ENCODE results near the gene EFCAB6.

Gene EFCAB6

DNA sequence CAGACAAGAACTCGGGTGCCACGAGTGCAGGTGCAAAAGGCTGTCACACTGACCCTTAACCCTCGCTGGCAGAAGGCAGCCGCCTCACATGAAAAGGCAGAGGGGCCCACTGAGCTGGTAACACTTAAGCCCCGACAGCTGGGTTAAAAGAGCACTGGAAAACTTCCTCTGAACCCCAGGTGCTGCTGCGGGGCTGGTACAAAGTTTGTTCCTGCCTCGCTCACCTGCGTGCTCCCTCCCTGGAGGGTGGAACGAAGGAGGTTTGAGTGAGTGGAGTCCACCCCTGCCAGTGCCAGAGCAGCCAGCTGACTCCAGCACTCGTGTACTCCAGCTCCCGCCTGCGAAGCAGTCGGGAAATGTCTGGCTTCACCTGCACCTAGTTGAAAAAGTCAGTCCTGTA, 37.6 kb upstream of the EFCAB6 start:
- H3K27ac ChIP-seq = no peak overlapping the region
- H3K4me3 ChIP-seq = no peak overlapping the region

- Histone ChIP-seq H3K27ac (no peak overlapping the region), H3K4me3 (no peak overlapping the region)
Measured at GRCh38 chr22:43848366-43849171, 36.5 kb upstream of the EFCAB6 start.

DNA sequence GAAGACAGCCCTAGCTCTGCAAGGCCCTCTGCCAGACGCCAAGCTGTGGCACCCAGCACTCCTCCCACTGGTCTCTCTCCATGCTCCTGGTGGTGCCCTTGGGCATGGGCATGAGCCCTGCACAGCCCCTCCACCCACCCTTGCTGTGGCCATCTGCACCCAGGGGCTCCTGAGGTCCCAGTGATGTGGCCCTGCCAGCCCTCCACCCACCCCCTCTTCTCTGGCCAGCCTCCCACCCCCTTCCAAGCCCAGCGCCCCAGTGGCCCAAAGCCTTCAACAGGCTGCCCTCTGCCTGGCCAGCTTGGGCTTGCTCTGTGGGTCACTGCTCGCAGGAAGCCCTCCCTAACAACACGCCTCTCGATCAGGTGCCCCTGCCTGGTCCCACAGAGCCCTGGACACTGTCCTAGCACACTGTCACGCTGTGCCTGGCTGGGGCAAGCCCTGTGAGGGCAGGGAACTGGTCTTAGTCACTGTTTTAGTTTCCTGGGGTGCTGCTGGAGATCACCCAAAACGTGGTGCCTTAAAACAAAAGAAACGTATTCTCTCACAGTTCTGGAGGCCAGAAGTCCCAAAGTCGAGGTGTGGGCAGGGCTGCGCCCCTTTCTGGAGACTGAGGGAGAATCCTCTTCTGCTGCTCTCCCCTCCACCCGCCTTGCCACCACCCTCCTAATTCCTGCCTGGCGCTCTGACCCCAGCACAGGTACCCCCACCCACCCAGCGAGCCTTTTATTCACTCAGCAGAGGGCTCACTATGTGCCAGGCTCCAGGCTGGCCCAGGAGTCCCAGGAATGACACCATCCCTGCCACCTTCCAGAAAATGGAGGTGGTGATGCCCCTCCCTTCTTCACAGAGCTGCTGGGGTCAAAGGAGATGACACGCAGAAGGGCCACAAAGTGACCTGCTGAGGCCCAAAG, 35.5 kb upstream of the EFCAB6 start:
- Histone ChIP-seq H3K27ac (no peak overlapping the region), H3K4me3 (no peak overlapping the region)

DNA sequence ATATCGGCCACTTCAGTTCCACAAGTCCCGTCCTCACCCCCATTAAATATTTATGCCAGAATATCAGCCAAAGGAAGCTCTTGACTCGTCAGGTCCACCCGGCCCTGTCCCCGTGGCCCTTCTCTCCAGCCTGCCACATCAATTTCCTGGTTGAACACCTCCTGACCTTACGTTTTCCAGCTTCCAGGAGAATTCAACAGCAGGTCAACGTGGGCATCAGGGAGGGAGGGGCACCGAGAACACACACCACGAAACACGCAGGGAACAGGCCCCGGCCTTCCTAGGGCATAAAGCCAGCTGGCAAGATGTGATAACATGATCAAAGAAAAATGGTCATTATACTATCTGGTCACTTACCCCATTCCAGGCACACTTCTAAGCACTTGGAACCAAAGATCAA, 34.9 kb upstream of the EFCAB6 start:
- Histone ChIP-seq H3K4me3 (no peak overlapping the region), H3K27ac (no peak overlapping the region)

- Histone ChIP-seq H3K4me3 (no peak overlapping the region), H3K27ac (no peak overlapping the region)
Measured at GRCh38 chr22:43845981-43846380, 33.9 kb upstream of the EFCAB6 start.

DNA sequence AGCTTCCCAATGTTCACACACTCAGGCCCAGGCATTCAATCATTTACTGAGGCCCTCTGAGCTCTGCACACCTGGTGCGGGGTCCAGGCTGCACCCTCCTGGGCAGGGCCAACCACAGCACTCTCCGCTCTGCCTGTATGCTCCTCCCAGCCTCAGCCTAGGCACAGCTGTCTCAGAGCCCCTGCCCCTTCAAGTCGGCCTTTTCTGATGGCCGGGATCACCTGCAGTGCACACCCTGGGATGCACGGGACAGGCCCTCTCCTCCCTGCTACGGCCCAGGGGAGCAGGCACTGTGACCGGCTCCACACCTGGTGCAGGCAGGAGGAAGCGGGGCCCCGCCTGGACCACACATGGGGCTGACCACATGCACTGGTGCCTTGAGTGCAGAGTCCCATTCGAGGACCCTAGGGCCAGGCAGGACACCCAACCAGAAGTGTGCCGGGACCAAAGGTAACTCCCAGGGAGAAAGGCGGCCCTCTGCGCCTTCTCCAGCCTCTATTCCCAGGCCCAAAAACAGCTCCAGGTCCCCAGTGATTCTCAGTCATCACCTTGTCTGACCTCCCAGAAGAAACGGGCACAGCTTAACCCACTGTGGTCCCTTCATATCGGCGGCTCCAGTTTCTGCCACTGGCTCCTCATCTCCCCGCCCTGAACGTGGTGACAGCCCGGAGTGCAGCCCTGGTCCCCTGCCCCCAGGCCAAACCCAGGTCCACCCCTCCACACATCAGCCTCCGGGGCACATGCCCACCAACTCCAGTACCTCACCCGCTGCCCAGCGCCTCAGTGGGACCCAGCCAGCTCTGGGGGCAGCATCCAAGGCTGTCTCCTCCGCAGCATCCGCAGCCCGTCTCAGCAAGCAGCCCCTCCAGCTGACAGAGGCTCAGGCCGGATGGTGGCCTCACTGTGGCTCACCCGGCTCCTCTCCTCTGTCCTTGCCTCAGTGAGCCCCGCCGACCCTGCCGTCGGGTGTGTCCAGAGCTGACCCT, 32.7 kb upstream of the EFCAB6 start:
- no peak overlapping the region for H3K27ac ChIP-seq
- no peak overlapping the region for H3K4me3 ChIP-seq

DNA sequence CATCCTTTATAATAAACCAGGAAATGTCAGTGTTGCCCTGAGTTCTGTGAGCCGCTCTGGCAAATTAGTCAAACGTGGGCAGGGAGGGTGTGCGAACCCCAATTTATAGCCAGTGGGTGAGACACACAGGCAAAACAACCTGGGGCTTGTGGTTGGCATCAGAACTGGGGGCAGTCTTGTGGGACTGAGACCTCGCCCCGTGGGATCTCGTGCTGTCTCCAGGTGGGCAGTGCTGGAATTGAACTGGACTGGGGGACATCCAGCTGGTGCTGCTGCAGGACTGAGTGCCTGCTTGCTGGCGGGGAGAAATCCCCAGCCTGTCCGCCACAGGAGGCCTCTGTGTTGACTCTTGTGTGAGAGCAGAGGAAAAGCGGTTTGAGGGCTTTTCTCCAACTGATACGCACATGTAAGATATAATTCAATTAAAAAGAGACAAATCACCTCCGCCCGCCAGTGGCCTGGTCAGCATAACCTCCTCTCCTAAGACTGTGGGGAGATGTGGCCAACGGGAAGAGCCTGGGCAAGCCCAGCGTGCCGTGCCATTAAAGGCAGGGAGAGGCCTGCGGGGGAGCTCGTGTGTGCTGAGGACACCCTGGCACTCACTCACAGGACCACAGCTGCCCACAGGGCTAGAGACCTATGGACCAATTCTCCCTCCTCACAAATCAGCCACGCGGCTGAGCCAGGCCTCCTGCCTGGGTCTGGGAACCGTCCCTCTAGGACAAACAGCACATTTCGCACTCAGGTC, 31.9 kb upstream of the EFCAB6 start:
- Histone ChIP-seq H3K27ac (no peak overlapping the region), H3K4me3 (no peak overlapping the region)

GRCh38 chr22:43841742-43842141, 29.6 kb upstream of the EFCAB6 start:
- Histone ChIP-seq H3K27ac (no peak overlapping the region), H3K4me3 (no peak overlapping the region)

GRCh38 chr22:43840851-43841250, 28.7 kb upstream of the EFCAB6 start:
- no peak overlapping the region for H3K27ac ChIP-seq
- no peak overlapping the region for H3K4me3 ChIP-seq

- Histone ChIP-seq H3K4me3 (no peak overlapping the region), H3K27ac (no peak overlapping the region)
Measured at GRCh38 chr22:43840431-43840830, 28.3 kb upstream of the EFCAB6 start.

DNA sequence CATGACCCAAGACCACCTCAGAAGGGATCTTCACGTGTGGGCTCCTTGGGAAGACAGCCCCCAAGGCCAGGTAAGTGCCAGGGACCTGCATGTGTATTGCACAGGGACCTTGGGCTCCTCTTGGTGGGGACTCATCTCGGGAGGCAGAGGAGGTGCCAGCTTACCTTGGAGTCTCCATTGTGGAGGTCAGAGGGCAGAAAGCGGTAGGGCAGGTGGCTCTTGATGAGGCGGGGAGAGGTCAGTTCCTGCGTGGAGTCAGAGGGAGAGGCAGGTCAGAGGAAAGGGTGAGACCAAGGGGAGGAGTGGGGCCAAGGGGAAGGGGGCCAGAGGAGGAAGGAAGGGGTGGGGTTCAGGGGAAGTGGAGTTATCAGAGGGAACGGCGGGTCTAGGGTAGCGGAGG, 27.7 kb upstream of the EFCAB6 start:
- Histone ChIP-seq H3K27ac (no peak overlapping the region), H3K4me3 (no peak overlapping the region)

- no peak overlapping the region for H3K4me3 ChIP-seq
Measured at GRCh38 chr22:43838571-43839307, 26.6 kb upstream of the EFCAB6 start.

DNA sequence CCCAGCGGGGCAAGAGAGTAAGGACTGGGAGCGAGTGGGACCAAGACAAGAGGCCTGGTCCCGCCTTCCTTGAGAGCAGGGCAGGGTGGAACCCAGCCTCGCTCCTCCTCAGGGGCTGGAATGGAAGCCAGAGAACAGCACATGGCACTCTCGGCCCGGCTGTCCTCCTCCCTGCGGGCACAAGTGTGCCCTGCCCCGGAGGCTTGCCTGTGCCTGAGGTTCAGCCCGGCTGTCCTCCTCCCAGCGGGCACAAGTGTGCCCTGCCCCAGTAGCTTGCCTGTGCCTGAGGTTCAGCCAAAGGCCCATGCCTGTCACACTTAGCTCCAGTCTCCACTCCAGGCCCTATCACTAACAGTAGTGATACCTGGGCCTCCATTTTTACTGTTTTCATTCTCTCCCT, 26.1 kb upstream of the EFCAB6 start:
- no peak overlapping the region for H3K4me3 ChIP-seq
- no peak overlapping the region for H3K27ac ChIP-seq

More at GRCh38 chr22:43838571-43839307, 26.6 kb upstream of the EFCAB6 start:
- H3K27ac ChIP-seq = no peak overlapping the region

DNA sequence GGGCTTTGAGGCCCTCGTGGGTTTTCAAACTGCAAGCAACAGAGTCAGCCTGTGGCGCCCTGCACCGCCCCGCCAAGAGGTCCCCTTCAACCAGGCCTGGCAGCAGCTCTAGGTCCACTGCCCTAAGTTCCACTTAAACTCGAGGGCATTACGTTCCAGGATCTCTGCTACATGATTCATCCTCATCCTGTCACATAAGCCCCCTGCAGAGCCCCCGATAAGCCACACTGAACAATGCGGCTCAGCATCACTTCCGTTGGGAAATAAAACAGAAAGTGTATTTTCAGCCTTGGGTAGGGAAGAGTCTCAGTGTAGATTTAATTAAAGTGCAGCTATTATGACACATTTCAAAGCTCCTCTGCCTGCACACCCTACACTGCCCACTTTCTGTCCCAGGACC, 25.6 kb upstream of the EFCAB6 start:
- Histone ChIP-seq H3K27ac (no peak overlapping the region), H3K4me3 (no peak overlapping the region)

GRCh38 chr22:43835736-43836135, 23.6 kb upstream of the EFCAB6 start:
- Histone ChIP-seq H3K27ac (no peak overlapping the region), H3K4me3 (no peak overlapping the region)

- H3K27ac ChIP-seq = no peak overlapping the region
Measured at GRCh38 chr22:43835166-43835565, 23.1 kb upstream of the EFCAB6 start.

DNA sequence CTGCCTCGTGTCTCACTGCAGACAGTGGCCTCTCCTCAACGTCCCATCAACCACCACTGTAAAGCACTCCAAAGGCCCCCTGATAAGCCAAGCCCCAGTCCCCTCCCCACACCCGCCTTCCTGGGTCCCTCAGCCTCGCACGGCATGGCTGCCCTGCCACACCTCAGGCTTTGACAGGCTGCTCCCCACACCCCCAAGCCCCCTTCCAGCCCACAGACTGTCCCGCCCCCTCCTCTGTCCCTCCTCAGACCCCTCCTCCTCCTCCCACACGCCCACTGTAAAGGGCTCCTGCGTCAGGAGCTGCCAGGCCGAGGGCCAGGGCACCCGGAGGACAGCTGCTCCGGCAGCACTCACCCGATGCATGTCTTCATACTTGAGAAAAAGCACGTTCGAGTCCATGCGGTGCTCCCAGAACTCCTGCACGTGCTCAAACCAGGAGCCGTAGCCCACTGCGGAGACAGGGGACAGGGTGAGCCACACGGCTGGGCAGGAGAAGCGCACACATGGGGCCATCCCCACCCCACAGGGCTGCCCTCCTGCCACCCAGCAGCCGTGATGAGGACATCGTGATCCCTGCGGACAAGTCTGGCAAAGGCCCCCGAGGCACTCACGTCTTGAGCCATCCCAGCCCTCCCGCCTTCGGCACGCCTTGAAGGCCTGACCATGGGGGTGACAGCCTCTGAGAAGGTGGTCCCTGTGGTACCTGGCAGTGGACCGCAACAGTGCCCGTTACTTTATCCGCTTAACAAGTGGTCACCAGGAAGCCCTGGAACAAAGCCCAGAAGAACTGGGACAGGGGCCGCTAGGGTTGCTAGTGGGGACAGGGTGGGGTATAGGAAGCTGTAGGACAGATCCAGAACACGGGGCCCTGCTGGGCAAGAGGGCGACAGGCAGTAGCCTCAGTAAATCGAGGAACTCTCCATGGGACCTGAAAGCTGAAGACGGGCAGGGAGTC, 21.5 kb upstream of the EFCAB6 start:
- Histone ChIP-seq H3K4me3 (no peak overlapping the region), H3K27ac (no peak overlapping the region)

More at GRCh38 chr22:43835166-43835565, 23.1 kb upstream of the EFCAB6 start:
- H3K4me3 ChIP-seq = no peak overlapping the region

Data from skin epidermis (tissue), 12 donors.